Neural cell (in vitro differentiated cells): ENCODE measurements around the gene CDH4. TPM values are rescaled to one million over a fixed set of nuclear protein-coding genes. Genes with fewer than 3 reads are reported as not detected.

Source experiments
- H2AFZ ChIP-seq: fragments of 200-600, 300-800 bp; sonication (generic), shearing (Covaris generic); 2 replicates; pipeline ENCODE4 v1.6.0; 2014; ENCODE audit warnings: low read depth, mild to moderate bottlenecking, antibody characterized with exemption, low read length, moderate library complexity
- H3F3A ChIP-seq: fragments of 200-600 bp; shearing (Covaris generic); 2 replicates; pipeline ENCODE4 v1.6.1; 2016; ENCODE audit warnings: mild to moderate bottlenecking, moderate library complexity, mixed read lengths, antibody characterized with exemption, low read length; ENCODE audit not compliant: insufficient read depth, poor library complexity, severe bottlenecking
- H3K27ac ChIP-seq: fragments of 200-600, 300-800 bp; sonication (generic), shearing (Covaris generic); 2 replicates; pipeline ENCODE4 v1.5.1; 2014; ENCODE audit warnings: mild to moderate bottlenecking, low read length, moderate library complexity
- H3K27me3 ChIP-seq: fragments of 300-800, 200-600 bp; sonication (generic), shearing (Covaris generic); 2 replicates; pipeline ENCODE4 v1.6.0; 2014; ENCODE audit warnings: mild to moderate bottlenecking, low read depth, low read length, moderate library complexity; ENCODE audit not compliant: insufficient read depth
- H3K36me3 ChIP-seq: fragments of 300-800, 200-600 bp; sonication (generic), shearing (Covaris generic); 2 replicates; pipeline ENCODE4 v1.5.1; 2014; ENCODE audit warnings: mild to moderate bottlenecking, antibody characterized with exemption, low read length, moderate library complexity; ENCODE audit not compliant: insufficient read depth
- H3K4me2 ChIP-seq: fragments of 300-800, 200-600 bp; sonication (generic), shearing (Covaris generic); 2 replicates; pipeline ENCODE4 v1.6.0; 2014; ENCODE audit warnings: mild to moderate bottlenecking, low read length
- H3K4me3 ChIP-seq: fragments of 300-800, 200-600 bp; sonication (generic), shearing (Covaris generic); 2 replicates; pipeline ENCODE4 v1.5.1; 2014; ENCODE audit warnings: mild to moderate bottlenecking, low read length, moderate library complexity
- H3K79me2 ChIP-seq: fragments of 200-600 bp; shearing (Covaris generic); replicated peaks from 2 replicates; pipeline ENCODE4 v1.6.0; 2014; ENCODE audit warnings: mild to moderate bottlenecking, low read length, moderate library complexity; ENCODE audit not compliant: insufficient read depth
- H3K9ac ChIP-seq: fragments of 300-800, 200-600 bp; sonication (generic), shearing (Covaris generic); 2 replicates; pipeline ENCODE4 v1.6.1; 2016; ENCODE audit warnings: mild to moderate bottlenecking, low read length, mixed read lengths
- H3K9me2 ChIP-seq: fragments of 200-600 bp; shearing (Covaris generic); 2 replicates; pipeline ENCODE4 v1.6.1; 2016; ENCODE audit warnings: mild to moderate bottlenecking, low read length, mixed read lengths; ENCODE audit not compliant: insufficient read depth
- H3K9me3 ChIP-seq: fragments of 200-600, 300-800 bp; sonication (generic), shearing (Covaris generic); 2 replicates; pipeline ENCODE4 v1.6.1; 2016; ENCODE audit warnings: mild to moderate bottlenecking, mixed run types, low read length, moderate library complexity, mixed read lengths
- H4K20me1 ChIP-seq: fragments of 200-600 bp; shearing (Covaris generic); 2 replicates; pipeline ENCODE4 v1.6.1; 2016; ENCODE audit warnings: mild to moderate bottlenecking, mixed run types; ENCODE audit not compliant: insufficient read depth
- CTCF ChIP-seq: fragments of 450-650 bp; IDR thresholded peaks from 2 replicates; pipeline ENCODE4 v1.5.1; 2014; ENCODE audit warnings: antibody characterized with exemption, mild to moderate bottlenecking, moderate library complexity; ENCODE audit not compliant: poor library complexity, severe bottlenecking
- EP300 ChIP-seq: fragments of 450-650 bp; conservative IDR thresholded peaks from 2 replicates; pipeline ENCODE4 v1.6.1; 2014; ENCODE audit warnings: antibody characterized with exemption, mild to moderate bottlenecking, moderate library complexity; ENCODE audit not compliant: poor library complexity, severe bottlenecking
- EZH2 ChIP-seq: fragments of 200-600, 300-800 bp; shearing (Covaris generic), sonication (generic); IDR thresholded peaks from 2 replicates; pipeline ENCODE4 v1.6.1; 2014; ENCODE audit warnings: antibody characterized with exemption, low read length, borderline replicate concordance, mild to moderate bottlenecking; ENCODE audit not compliant: insufficient read depth, poor library complexity, severe bottlenecking
- MXI1 ChIP-seq: fragments of 450-650 bp; conservative IDR thresholded peaks from 2 replicates; pipeline ENCODE4 v1.6.1; 2014; ENCODE audit warnings: antibody characterized with exemption, mild to moderate bottlenecking; ENCODE audit not compliant: poor library complexity, severe bottlenecking
- POLR2AphosphoS5 ChIP-seq: IDR thresholded peaks from 2 replicates; pipeline ENCODE4 v1.6.1; 2012
- RAD21 ChIP-seq: fragments of 450-650 bp; conservative IDR thresholded peaks from 2 replicates; pipeline ENCODE4 v1.6.1; 2014; ENCODE audit warnings: antibody characterized with exemption, mild to moderate bottlenecking, moderate library complexity
- REST ChIP-seq: IDR thresholded peaks from 2 replicates; pipeline ENCODE4 v1.6.1; 2012; ENCODE audit warnings: borderline replicate concordance
- SMC3 ChIP-seq: fragments of 450-650 bp; conservative IDR thresholded peaks from 2 replicates; pipeline ENCODE4 v1.6.1; 2014; ENCODE audit warnings: antibody characterized with exemption, mild to moderate bottlenecking, moderate library complexity; ENCODE audit not compliant: poor library complexity
- TAF1 ChIP-seq: IDR thresholded peaks from 2 replicates; pipeline ENCODE4 v1.6.1; 2012; ENCODE audit warnings: low read depth
- polyA plus RNA-seq: library from polyadenylated mRNA; depleted of rRNA; stranded (reverse); fragments of >200 nt; gene quantifications from 2 replicates; pipeline ENCODE4 v1.2.3, GENCODE V29; 2014

Gene CDH4
- polyA plus RNA-seq, 1 donor from 2014 or later: 24.6 TPM

GRCh38 chr20:61435823-61436220 lies 183.8 kb downstream of the CDH4 start:
- TF ChIP-seq EP300 (no peak), REST (no peak), MXI1 (no peak), SMC3 (no peak), TAF1 (no peak), POLR2AphosphoS5 (no peak), RAD21 (no peak), EZH2 (no peak), CTCF (no peak)
- H3F3A ChIP-seq: peaks cover 10% of the 10 kb centered on the region
- H3K27me3 ChIP-seq: no peaks in the 10 kb centered on the region
- peak overlapping the region; percentile 88 for H3K27ac ChIP-seq
- H2AFZ ChIP-seq: no peak overlapping the region
- H3K36me3 ChIP-seq: no peaks in the 10 kb centered on the region
- H3K9me2 ChIP-seq: no peaks in the 10 kb centered on the region
- H3K4me3 ChIP-seq: peak overlapping the region; percentile 57
- H3K4me2 ChIP-seq: no peak overlapping the region
- no peaks in the 10 kb centered on the region for H3K9me3 ChIP-seq
- H3K9ac ChIP-seq: no peak overlapping the region
- H3K79me2 ChIP-seq: no peaks in the 10 kb centered on the region
- peaks cover 2% of the 10 kb centered on the region for H4K20me1 ChIP-seq

- Histone ChIP-seq H3K9me2 (no peaks in the 10 kb centered on the region), H3K79me2 (no peaks in the 10 kb centered on the region), H3K36me3 (no peaks in the 10 kb centered on the region), H3K4me2 (no peak overlapping the region), H3K9ac (peak overlapping the region; percentile 43), H3K27ac (peak overlapping the region; percentile 88), H3K4me3 (no peak overlapping the region), H4K20me1 (peaks cover 2% of the 10 kb centered on the region), H3K9me3 (no peaks in the 10 kb centered on the region), H2AFZ (no peak overlapping the region), H3F3A (peaks cover 10% of the 10 kb centered on the region), H3K27me3 (no peaks in the 10 kb centered on the region)
- no peak for TF ChIP-seq RAD21
- no peak for TF ChIP-seq TAF1
- TF ChIP-seq CTCF: no peak
- no peak for TF ChIP-seq EZH2
- TF ChIP-seq REST: no peak
- no peak for TF ChIP-seq SMC3
- no peak for TF ChIP-seq EP300
- TF ChIP-seq MXI1: no peak
- TF ChIP-seq POLR2AphosphoS5: no peak
Observed at GRCh38 chr20:61436283-61436666, 184.2 kb downstream of the CDH4 start.
